GM12878 (cell line): ENCODE measurements around the gene JADE1.
A peak's percentile ranks its signal among the peaks of the same experiment; 100 is the strongest.

ENCODE experiments used
- CREM ChIP-seq: IDR thresholded peaks from 2 replicates; pipeline ENCODE4 v1.6.1; 2014; ENCODE audit warnings: antibody characterized with exemption, low read depth
- POLR2AphosphoS5 ChIP-seq: IDR thresholded peaks from 2 replicates; pipeline ENCODE4 v1.6.1; 2011; ENCODE audit warnings: mild to moderate bottlenecking, low read length, inconsistent platforms
- SMC3 ChIP-seq: IDR thresholded peaks from 2 replicates; pipeline ENCODE4 v1.6.1; 2011; ENCODE audit warnings: low read length, improper control_type of control experiment, borderline replicate concordance
- SP1 ChIP-seq: IDR thresholded peaks from one replicate; pipeline ENCODE4 v1.6.1; 2011; ENCODE audit warnings: low read depth, low read length
- SREBF1 ChIP-seq: IDR thresholded peaks from 2 replicates; pipeline ENCODE4 v1.6.1; 2012; ENCODE audit warnings: mild to moderate bottlenecking, low read length

DNA sequence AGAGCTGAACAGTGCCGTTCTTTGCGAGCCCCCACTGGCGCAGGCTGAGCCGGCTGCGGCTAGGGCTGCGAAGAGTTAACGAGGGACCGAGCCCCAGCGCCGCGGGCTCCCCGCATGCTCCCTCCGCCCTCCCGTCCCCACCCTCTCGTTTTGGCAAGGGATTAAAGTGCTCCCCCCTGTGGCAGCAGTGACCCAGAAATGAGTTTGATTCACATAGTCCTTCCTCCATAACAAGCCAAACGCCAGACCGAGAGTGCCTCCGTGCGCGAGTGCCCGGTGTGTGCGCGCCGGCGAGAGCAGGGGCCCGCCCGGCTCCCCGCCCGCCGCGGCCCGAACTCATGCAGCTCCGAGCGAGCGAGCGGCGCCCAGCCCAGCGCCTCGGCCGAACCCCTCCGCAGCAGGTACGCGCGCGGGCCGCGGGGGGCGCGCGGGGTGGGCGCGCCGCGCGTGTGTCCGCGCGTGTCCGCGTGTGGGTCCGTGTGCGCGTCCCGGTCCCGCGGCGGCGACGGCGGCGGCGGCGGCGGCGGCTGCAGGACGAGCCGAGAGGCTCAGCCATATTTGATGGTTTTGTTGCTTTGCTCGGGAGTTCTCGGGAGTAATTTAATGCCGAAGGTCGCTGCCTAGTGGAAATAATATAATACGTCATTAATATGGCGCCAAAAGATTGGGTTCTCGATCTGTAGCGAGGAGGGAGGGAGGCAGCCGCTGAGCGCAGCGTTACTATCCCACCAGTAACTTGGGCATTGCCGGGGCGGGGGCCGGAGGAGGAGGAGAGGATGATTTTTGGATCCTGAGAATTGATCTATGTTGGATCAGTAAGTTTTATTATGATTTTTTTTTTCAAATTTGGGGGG, at the start of gene JADE1:
- TF ChIP-seq SREBF1 (no peak), POLR2AphosphoS5 (peak; percentile 56), SMC3 (peak; percentile 88), SP1 (no peak), CREM (peak; percentile 30; the same call in 1 of the 2 replicates)
